H1 (cell line): ENCODE results near the gene LIFR. TPM values are rescaled to one million over a fixed set of nuclear protein-coding genes. Genes with fewer than 3 reads are reported as not detected.

Source experiments
- CTCF ChIA-PET: fragments of 300-600 bp; sonication (Branson Sonifier 250); formaldehyde crosslinking; loops from one replicate; lab custom pipeline; 2021; ENCODE audit not compliant: partially characterized antibody; lab: Charles Lee
- POLR2A ChIA-PET: fragments of 300-600 bp; sonication (Branson Sonifier 250); formaldehyde crosslinking; loops from one replicate; lab custom pipeline; 2021; ENCODE audit warnings: inconsistent platforms; ENCODE audit not compliant: partially characterized antibody; lab: Charles Lee
- DNase-seq, 2 experiments: peaks; one replicate each; pipeline versions ENCODE4 v3.0.0 to v3.0.0-alpha.2; 2010 to 2022; ENCODE audit warnings: low spot score in 2 of 2, low read depth in 1 of 2, mixed read lengths in 1 of 2
- FAIRE-seq: peaks from 2 replicates; lab custom pipeline; 2011; peaks lifted over from hg19 to GRCh38; lab: Jason Lieb, UNC
- H2AFZ ChIP-seq: 2 replicates; pipeline ENCODE4 v1.8.1; 2012; ENCODE audit warnings: low read length, inconsistent platforms
- H2AK5ac ChIP-seq: 2 replicates; pipeline ENCODE4 v1.6.1; 2013; ENCODE audit warnings: low read depth, low read length
- H2BK120ac ChIP-seq: replicated peaks from 2 replicates; pipeline ENCODE3; 2013; ENCODE audit warnings: low read depth, low read length, inconsistent platforms
- H2BK12ac ChIP-seq: 2 replicates; pipeline ENCODE4 v1.6.1; 2013; ENCODE audit warnings: low read depth, low read length
- H2BK15ac ChIP-seq: 2 replicates; pipeline ENCODE4 v1.6.1; 2013; ENCODE audit warnings: low read length
- H2BK20ac ChIP-seq: 2 replicates; pipeline ENCODE4 v1.6.1; 2013; ENCODE audit warnings: low read length
- H2BK5ac ChIP-seq: 2 replicates; pipeline ENCODE4 v1.6.1; 2013; ENCODE audit warnings: low read depth, low read length
- H3K14ac ChIP-seq: 2 replicates; pipeline ENCODE4 v1.6.1; 2013; ENCODE audit warnings: inconsistent platforms; ENCODE audit not compliant: insufficient read length
- H3K18ac ChIP-seq: 2 replicates; pipeline ENCODE4 v1.6.1; 2013; ENCODE audit warnings: low read length; ENCODE audit errors: extremely low read depth
- H3K23ac ChIP-seq: 2 replicates; pipeline ENCODE4 v1.6.1; 2013; ENCODE audit warnings: inconsistent platforms; ENCODE audit not compliant: insufficient read length
- H3K23me2 ChIP-seq: 2 replicates; pipeline ENCODE4 v1.6.1; 2013; ENCODE audit warnings: low read depth, low read length
- H3K27ac ChIP-seq: 2 replicates; pipeline ENCODE4 v1.6.1; 2011; ENCODE audit warnings: low read depth, low read length, inconsistent platforms
- H3K27me3 ChIP-seq, 4 experiments: replicated peaks in 1 of 4; 1 replicate in 1 of 4; 2 replicates in 3 of 4; pipeline versions ENCODE4 v1.6.1 to v1.8.1; 2011 to 2013; ENCODE audit warnings: low read length in 3 of 4, mild to moderate bottlenecking in 3 of 4, inconsistent platforms in 2 of 4, mixed read lengths in 2 of 4, moderate library complexity in 1 of 4; ENCODE audit not compliant: control insufficient read depth in 3 of 4, insufficient read depth in 3 of 4; ENCODE audit errors: extremely low read depth in 1 of 4
- H3K36me3 ChIP-seq, 4 experiments: 2 replicates each; pipeline versions ENCODE4 v1.6.1 to v1.8.1; 2011 to 2013; ENCODE audit warnings: mild to moderate bottlenecking in 4 of 4, low read length in 3 of 4, moderate library complexity in 2 of 4, control low read depth in 1 of 4, inconsistent platforms in 1 of 4; ENCODE audit not compliant: insufficient read depth in 4 of 4, control insufficient read depth in 2 of 4
- H3K4ac ChIP-seq: replicated peaks from 2 replicates; pipeline ENCODE3; 2013; ENCODE audit warnings: low read length, low read depth, mixed read lengths, inconsistent platforms; ENCODE audit not compliant: insufficient read length
- H3K4me1 ChIP-seq, 4 experiments: replicated peaks in 1 of 4; 1 replicate in 1 of 4; 2 replicates in 3 of 4; pipeline versions ENCODE4 v1.6.1 to v1.8.1; 2011 to 2013; ENCODE audit warnings: low read length in 3 of 4, inconsistent platforms in 2 of 4, mixed read lengths in 1 of 4; ENCODE audit not compliant: insufficient read depth in 4 of 4, control insufficient read depth in 3 of 4
- H3K4me2 ChIP-seq, 2 experiments: 2 replicates each; pipeline versions ENCODE4 v1.6.1 to v1.8.1; 2011 to 2013; ENCODE audit warnings: low read depth in 2 of 2, low read length in 2 of 2, control low read depth in 1 of 2, inconsistent platforms in 1 of 2, mild to moderate bottlenecking in 1 of 2; ENCODE audit not compliant: insufficient read depth in 1 of 2
- H3K4me3 ChIP-seq, 4 experiments: fragments of 200-600, 300-600 bp in 1 of 4; sonication (generic), shearing (Covaris generic), sonication (Bioruptor Twin) in 1 of 4; 2 replicates each; pipeline versions ENCODE4 v1.5.1 to v1.8.1; 2011 to 2016; ENCODE audit warnings: low read length in 4 of 4, low read depth in 3 of 4, control low read depth in 2 of 4, inconsistent platforms in 2 of 4, mild to moderate bottlenecking in 2 of 4, mixed read lengths in 1 of 4, moderate library complexity in 1 of 4; ENCODE audit not compliant: insufficient read depth in 2 of 4; ENCODE audit errors: extremely low read depth in 1 of 4
- H3K56ac ChIP-seq: replicated peaks from 2 replicates; pipeline ENCODE3; 2013; ENCODE audit warnings: low read depth, mild to moderate bottlenecking, mixed read lengths, low read length, inconsistent platforms; ENCODE audit not compliant: insufficient read length
- H3K79me1 ChIP-seq: 2 replicates; pipeline ENCODE4 v1.6.1; 2013; ENCODE audit warnings: low read depth, low read length, control low read depth
- H3K79me2 ChIP-seq, 2 experiments: 2 replicates each; pipeline versions ENCODE4 v1.6.1 to v1.8.1; 2012 to 2013; ENCODE audit warnings: low read length in 2 of 2, mild to moderate bottlenecking in 2 of 2, inconsistent platforms in 1 of 2; ENCODE audit not compliant: insufficient read depth in 2 of 2, control insufficient read depth in 1 of 2
- H3K9ac ChIP-seq, 4 experiments: replicated peaks in 1 of 4; 1 replicate in 1 of 4; 2 replicates in 3 of 4; pipeline versions ENCODE4 v1.6.1 to v1.8.1; 2011 to 2013; ENCODE audit warnings: low read depth in 3 of 4, low read length in 3 of 4, control low read depth in 2 of 4, mild to moderate bottlenecking in 2 of 4, moderate library complexity in 2 of 4, inconsistent platforms in 1 of 4; ENCODE audit errors: extremely low read depth in 1 of 4
- H3K9me3 ChIP-seq, 2 experiments: 2 replicates each; pipeline versions ENCODE4 v1.6.1 to v1.8.1; 2012 to 2013; ENCODE audit warnings: mild to moderate bottlenecking in 2 of 2, moderate library complexity in 2 of 2, control low read depth in 1 of 2, inconsistent platforms in 1 of 2, low read depth in 1 of 2, low read length in 1 of 2, mixed read lengths in 1 of 2; ENCODE audit not compliant: insufficient read depth in 2 of 2
- H4K20me1 ChIP-seq, 2 experiments: replicated peaks in 1 of 2; 2 replicates each; pipeline versions ENCODE3 to v1.8.1; 2011 to 2013; ENCODE audit warnings: inconsistent platforms in 2 of 2, low read length in 2 of 2, mild to moderate bottlenecking in 1 of 2; ENCODE audit not compliant: insufficient read depth in 2 of 2, control insufficient read depth in 1 of 2
- H4K5ac ChIP-seq: 2 replicates; pipeline ENCODE4 v1.6.1; 2013; ENCODE audit warnings: low read length, low read depth, mixed read lengths, inconsistent platforms; ENCODE audit not compliant: insufficient read length
- H4K8ac ChIP-seq: 2 replicates; pipeline ENCODE4 v1.8.0; 2013; ENCODE audit warnings: mild to moderate bottlenecking, moderate library complexity, low read length, inconsistent platforms; ENCODE audit not compliant: insufficient read depth; ENCODE audit errors: extremely low read depth
- H4K91ac ChIP-seq: replicated peaks from 2 replicates; pipeline ENCODE3; 2013; ENCODE audit warnings: low read length, mixed read lengths, inconsistent platforms; ENCODE audit not compliant: insufficient read length
- CTBP2 ChIP-seq: IDR thresholded peaks from 2 replicates; pipeline ENCODE4 v1.7.0; 2011; ENCODE audit warnings: borderline replicate concordance, mild to moderate bottlenecking, moderate library complexity, mixed read lengths, low read length; ENCODE audit not compliant: insufficient read depth, insufficient read length
- EGR1 ChIP-seq: IDR thresholded peaks from 2 replicates; pipeline ENCODE4 v1.6.1; 2011; ENCODE audit warnings: low read depth, low read length, borderline replicate concordance
- GABPA ChIP-seq: IDR thresholded peaks from 2 replicates; pipeline ENCODE4 v1.6.1; 2011; ENCODE audit warnings: mild to moderate bottlenecking, low read length, moderate library complexity, borderline replicate concordance; ENCODE audit not compliant: insufficient read depth
- GTF2F1 ChIP-seq: IDR thresholded peaks from 2 replicates; pipeline ENCODE4 v1.6.1; 2012; ENCODE audit warnings: low read depth, low read length, improper control_type of control experiment, borderline replicate concordance
- HDAC2 ChIP-seq, 2 experiments: fragments of 300-600 bp in 1 of 2; sonication (generic) in 1 of 2; IDR thresholded peaks; 2 replicates each; pipeline ENCODE4 v1.6.1; 2011 to 2012; ENCODE audit warnings: low read depth in 2 of 2, low read length in 2 of 2, mild to moderate bottlenecking in 2 of 2, moderate library complexity in 2 of 2, borderline replicate concordance in 1 of 2, inconsistent platforms in 1 of 2
- KDM5A ChIP-seq: fragments of 200-600 bp; IDR thresholded peaks from 2 replicates; pipeline ENCODE4 v1.7.1; 2012; ENCODE audit warnings: mild to moderate bottlenecking, low read length, inconsistent platforms, mixed read lengths
- MAFK ChIP-seq: IDR thresholded peaks from 2 replicates; pipeline ENCODE4 v1.6.1; 2012; ENCODE audit warnings: low read depth, mild to moderate bottlenecking, improper control_type of control experiment, low read length
- PHF8 ChIP-seq: fragments of 200-600 bp; sonication (generic); conservative IDR thresholded peaks from 2 replicates; pipeline ENCODE4 v1.7.1; 2012; ENCODE audit warnings: low read depth, mild to moderate bottlenecking, inconsistent platforms, low read length, moderate library complexity
- POLR2A ChIP-seq, 2 experiments: IDR thresholded peaks; 1 replicate in 1 of 2; 2 replicates in 1 of 2; pipeline ENCODE4 v1.6.1; 2011; ENCODE audit warnings: low read depth in 2 of 2, low read length in 2 of 2, mild to moderate bottlenecking in 2 of 2; ENCODE audit errors: control extremely low read depth in 1 of 2
- SP2 ChIP-seq: IDR thresholded peaks from 2 replicates; pipeline ENCODE4 v1.6.1; 2012; ENCODE audit warnings: mild to moderate bottlenecking, low read length, inconsistent platforms
- TBP ChIP-seq: IDR thresholded peaks from 2 replicates; pipeline ENCODE4 v1.6.1; 2011; ENCODE audit warnings: low read depth, low read length, improper control_type of control experiment
- TCF12 ChIP-seq: IDR thresholded peaks from 2 replicates; pipeline ENCODE4 v1.6.1; 2011; ENCODE audit warnings: low read depth, mild to moderate bottlenecking, low read length
- WGBS, 2 experiments: shearing (Covaris generic) in 1 of 2; methylation state at CpG; one replicate each; pipeline versions ENCODE4 v1.1.6 to v1.1.7; 2013 to 2015; ENCODE audit warnings: low lambda C conversion rate in 2 of 2, mixed read lengths in 2 of 2, inconsistent platforms in 1 of 2, low coverage in 1 of 2, missing lambda C conversion rate in 1 of 2; ENCODE audit not compliant: insufficient replicate concordance in 2 of 2, insufficient coverage in 1 of 2, insufficient read length in 1 of 2; ENCODE audit errors: extremely low coverage in 1 of 2, missing lambda C conversion rate in 1 of 2; 5-methylcytosine and 5-hydroxymethylcytosine counted together
- polyA plus RNA-seq, 7 experiments: library from polyadenylated mRNA; depleted of rRNA in 3 of 7; stranded (reverse) in 5 of 7; unstranded in 2 of 7; fragments of >200 nt in 5 of 7; fragments of 200-250 nt in 2 of 7; gene quantifications; 1 replicate in 5 of 7; 2 replicates in 1 of 7; 4 replicates in 1 of 7; pipeline versions ENCODE4 v1.2.1 to v1.2.3, GENCODE V29; 2011 to 2013; ENCODE audit warnings: missing spikeins in 2 of 7, mixed read lengths in 2 of 7
- total RNA-seq: library from RNA; stranded (reverse); fragmentation: NEBNext Ultra II Directional; extraction: Animal tissue kit (Norgen Biotek cat#: 25700); gene quantifications from 2 replicates; pipeline ENCODE4 v1.2.1, GENCODE V29; 2021
- TF ChIP-seq, protein P1 (sequence below): IDR thresholded peaks from 2 replicates; pipeline ENCODE4 v1.6.1; 2012; ENCODE audit warnings: inconsistent platforms

The LIFR gene
- total and polyA plus RNA-seq, 2 of the 8 experiments (the other 6 are each of a cell fraction or from before 2014, with no cell fraction given): 2.0 to 18.9 TPM

DNA sequence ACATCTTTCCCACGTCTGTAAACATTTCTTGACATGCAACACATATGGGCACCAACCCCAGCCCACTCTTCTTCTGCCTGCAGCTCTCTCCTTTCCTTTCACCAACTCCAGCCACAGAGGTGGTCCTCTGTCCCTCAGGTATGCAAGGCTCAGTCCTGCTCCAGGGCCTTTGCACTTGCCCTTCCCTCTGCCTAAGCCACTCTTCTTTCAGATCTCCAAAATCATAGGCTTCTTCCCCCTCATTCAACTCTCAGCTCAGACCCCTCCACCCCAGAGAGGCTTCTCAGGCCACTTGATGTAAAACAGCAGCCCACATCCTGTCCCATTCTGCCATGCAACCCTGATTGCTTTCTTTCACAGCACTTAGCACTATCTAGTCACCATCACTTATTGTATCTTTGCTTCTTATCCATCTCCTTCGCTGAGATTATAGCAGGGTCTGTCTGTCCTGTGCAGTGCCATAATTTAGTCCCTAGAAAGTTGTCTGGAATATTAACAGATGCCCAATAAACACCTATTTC lies 3.4 kb downstream of the LIFR start:
- ChIA-PET POLR2A (no interaction called here), CTCF (interaction anchor here (0.8 to 3.0 kb wide), 10 partner anchors 55 to 257 kb away, joined by 3 to 14 read pairs (median 4); no protein-coding TSS in a partner anchor)
- Histone ChIP-seq H3K18ac (no peak overlapping the region), H3K14ac (no peak overlapping the region), H3K4me3 (no peak overlapping the region), H3K23me2 (peaks cover 4% of the 10 kb centered on the region; the same call in 1 of the 2 replicates), H3K56ac (no peak overlapping the region), H4K91ac (no peak overlapping the region), H2BK5ac (peak overlapping the region; percentile 27; the same call in 1 of the 2 replicates), H2AK5ac (no peak overlapping the region), H3K4me1 (peaks cover 0 to 5% (median 0%) of the 10 kb centered on the region in 4 experiments; a peak in 3 of 7 replicates), H2BK120ac (no peak overlapping the region), H3K9me3 (no peaks in the 10 kb centered on the region), H4K8ac (no peak overlapping the region), H3K79me2 (peaks cover 0 to 64% of the 10 kb centered on the region in 2 experiments; a peak in 2 of 4 replicates), H3K9ac (no peak overlapping the region), H2BK20ac (no peak overlapping the region), H3K27ac (no peak overlapping the region), H3K27me3 (no peaks in the 10 kb centered on the region), H3K4me2 (no peak overlapping the region), H3K36me3 (no peaks in the 10 kb centered on the region), H3K23ac (no peak overlapping the region), H2BK12ac (no peak overlapping the region), H2AFZ (no peak overlapping the region), H4K5ac (no peak overlapping the region), H4K20me1 (no peaks in the 10 kb centered on the region), H3K4ac (no peak overlapping the region), H2BK15ac (no peak overlapping the region), H3K79me1 (0 out of 2 replicates have a peak, but pooled peaks cover 3% of the 10 kb centered on the region)
- FAIRE-seq (no peak), DNase-seq (no peak)
- WGBS, 2 experiments: 83% methylated on average over 2 of the region's 2 CpGs; no CpG with 5 or more reads in 1 of the 2 experiments
- TF ChIP-seq, protein P1, sequence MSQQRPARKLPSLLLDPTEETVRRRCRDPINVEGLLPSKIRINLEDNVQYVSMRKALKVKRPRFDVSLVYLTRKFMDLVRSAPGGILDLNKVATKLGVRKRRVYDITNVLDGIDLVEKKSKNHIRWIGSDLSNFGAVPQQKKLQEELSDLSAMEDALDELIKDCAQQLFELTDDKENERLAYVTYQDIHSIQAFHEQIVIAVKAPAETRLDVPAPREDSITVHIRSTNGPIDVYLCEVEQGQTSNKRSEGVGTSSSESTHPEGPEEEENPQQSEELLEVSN: no peak
- TF ChIP-seq HDAC2 (IDR thresholded peaks at IDR 0.05; ENCODE audit: borderline replicate concordance in 1 of 2, low read depth in 2 of 2, low read length in 2 of 2) (no peak), POLR2A (IDR thresholded peaks at IDR 0.05; ENCODE audit: control extremely low read depth in 1 of 2, low read depth in 2 of 2, low read length in 2 of 2) (no peak), TCF12 (no peak), PHF8 (no peak), CTBP2 (no peak), GTF2F1 (no peak), EGR1 (no peak), KDM5A (no peak), MAFK (no peak), TBP (no peak), SP2 (no peak), GABPA (no peak)
